Measurements from ENCODE around the gene NANS.

DNA sequence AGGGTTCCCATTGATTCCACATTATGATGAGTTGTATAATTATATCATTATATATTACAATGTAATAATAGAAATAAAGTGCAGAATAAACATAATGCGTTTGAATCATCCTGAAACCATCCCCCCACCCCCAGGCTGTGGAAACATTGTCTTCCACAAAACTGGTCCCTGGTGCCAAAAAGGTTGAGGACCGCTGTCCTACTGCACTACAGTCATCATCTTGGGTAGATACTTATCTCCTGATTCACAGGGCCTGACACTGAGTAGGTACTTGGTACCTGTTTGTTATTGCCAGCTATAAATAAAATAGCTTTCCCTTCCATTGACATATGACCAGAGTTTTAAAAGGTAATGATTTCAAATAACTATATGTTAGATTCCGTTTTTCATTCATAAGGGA lies 47.8 kb upstream of the NANS start:
- TF ChIP-seq POLR2AphosphoS5 (IDR thresholded peaks at IDR 0.05) (no peak), POLR2A (IDR thresholded peaks at IDR 0.05) (no peak)
- TF ChIP-seq, protein P1, sequence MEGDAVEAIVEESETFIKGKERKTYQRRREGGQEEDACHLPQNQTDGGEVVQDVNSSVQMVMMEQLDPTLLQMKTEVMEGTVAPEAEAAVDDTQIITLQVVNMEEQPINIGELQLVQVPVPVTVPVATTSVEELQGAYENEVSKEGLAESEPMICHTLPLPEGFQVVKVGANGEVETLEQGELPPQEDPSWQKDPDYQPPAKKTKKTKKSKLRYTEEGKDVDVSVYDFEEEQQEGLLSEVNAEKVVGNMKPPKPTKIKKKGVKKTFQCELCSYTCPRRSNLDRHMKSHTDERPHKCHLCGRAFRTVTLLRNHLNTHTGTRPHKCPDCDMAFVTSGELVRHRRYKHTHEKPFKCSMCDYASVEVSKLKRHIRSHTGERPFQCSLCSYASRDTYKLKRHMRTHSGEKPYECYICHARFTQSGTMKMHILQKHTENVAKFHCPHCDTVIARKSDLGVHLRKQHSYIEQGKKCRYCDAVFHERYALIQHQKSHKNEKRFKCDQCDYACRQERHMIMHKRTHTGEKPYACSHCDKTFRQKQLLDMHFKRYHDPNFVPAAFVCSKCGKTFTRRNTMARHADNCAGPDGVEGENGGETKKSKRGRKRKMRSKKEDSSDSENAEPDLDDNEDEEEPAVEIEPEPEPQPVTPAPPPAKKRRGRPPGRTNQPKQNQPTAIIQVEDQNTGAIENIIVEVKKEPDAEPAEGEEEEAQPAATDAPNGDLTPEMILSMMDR (IDR thresholded peaks at IDR 0.05), result no peak
